Thyroid gland (tissue), 4 donors: Measurements from ENCODE around the gene FTCD. TPM values are rescaled to one million over a fixed set of nuclear protein-coding genes. Genes with fewer than 3 reads are reported as not detected.

Experiments
- DNase-seq, 2 donors: peaks; one replicate each; pipeline ENCODE4 v3.0.0-alpha.2; 2019
- H3K27ac ChIP-seq, 3 donors: fragments of 200-600 bp; sonication (generic); 1 replicate in 2 of 3; 2 replicates in 1 of 3; pipeline ENCODE4 v1.5.1; 2016 to 2019; ENCODE audit warnings: mild to moderate bottlenecking in 1 of 3, moderate library complexity in 1 of 3
- H3K27me3 ChIP-seq: fragments of 200-600 bp; sonication (generic); one replicate; pipeline ENCODE4 v1.5.1; 2019
- H3K36me3 ChIP-seq, 2 donors: fragments of 200-600 bp; sonication (generic); one replicate each; pipeline ENCODE4 v1.5.1; 2016 to 2019
- H3K4me1 ChIP-seq, 2 donors: fragments of 200-600 bp; sonication (generic); one replicate each; pipeline ENCODE4 v1.5.1; 2017 to 2019
- H3K4me3 ChIP-seq, 3 donors: fragments of 200-600 bp; sonication (generic); replicated peaks in 1 of 3; 1 replicate in 2 of 3; 2 replicates in 1 of 3; pipeline ENCODE4 v1.5.1; 2016; ENCODE audit warnings: mild to moderate bottlenecking in 1 of 3
- H3K9me3 ChIP-seq: fragments of 200-600 bp; sonication (generic); one replicate; pipeline ENCODE4 v1.5.1; 2017
- CTCF ChIP-seq, 6 experiments: fragments of 200-600 bp in 3 of 6; fragments of 450-650 bp in 3 of 6; sonication (generic) in 3 of 6; IDR thresholded peaks; one replicate each; pipeline ENCODE4 v1.5.1; 2016 to 2019; ENCODE audit warnings: antibody characterized with exemption in 6 of 6, mild to moderate bottlenecking in 2 of 6, inconsistent platforms in 1 of 6, moderate library complexity in 1 of 6
- POLR2A ChIP-seq, 2 donors: fragments of 450-650 bp; IDR thresholded peaks; one replicate each; pipeline ENCODE4 v1.6.1; 2017; ENCODE audit warnings: antibody characterized with exemption in 2 of 2, mild to moderate bottlenecking in 2 of 2, moderate library complexity in 1 of 2
- WGBS, 2 donors: methylation state at CpG; one replicate each; pipeline ENCODE4 v1.1.5; 2017; 5-methylcytosine and 5-hydroxymethylcytosine counted together
- intact Hi-C: fragments of 100-400 bp; cut with DNase I; formaldehyde crosslinking; loops from one replicate; pipeline ENCODE4 v1.15.1; 2023
- total RNA-seq, 4 donors: library from RNA; depleted of rRNA; stranded (reverse); fragments of >200 nt; gene quantifications; one replicate each; pipeline ENCODE4 v1.2.3, GENCODE V29; 2016

Gene FTCD
- total RNA-seq, 4 donors from 2014 or later = 0.78 to 1.2 (median 0.94) TPM; not detected in 1

GRCh38 chr21:46097336-46098293, 57.8 kb downstream of the FTCD start, which contains the start of gene COL6A2:
Gene COL6A2, plus strand, starts transcription at chr21:46098112.
- Histone ChIP-seq H3K4me1 (peaks cover 0 to 13% of the 10 kb centered on the region in 2 donors), H3K4me3 (peak within 1 kb of the TSS in 2 of 3 donors; percentile 20 to 80), H3K36me3 (no peaks in the 10 kb centered on the region), H3K27ac (peak within 1 kb of the TSS; percentile 64 to 80 (median 80)), H3K27me3 (no peaks in the 10 kb centered on the region), H3K9me3 (no peaks in the 10 kb centered on the region)
- intact Hi-C loops = loop anchor here (2.0 kb wide), 1 partner anchor 125 kb away; no protein-coding TSS in a partner anchor
- WGBS, 2 donors = no CpG with 5 or more reads among the region's 83 CpGs
- no peak for TF ChIP-seq POLR2A (IDR thresholded peaks at IDR 0.05)
- TF ChIP-seq CTCF (IDR thresholded peaks at IDR 0.05) = peak in 1 of 6 experiments; percentile 23
- DNase-seq = peak; percentile 31 to 39

DNA sequence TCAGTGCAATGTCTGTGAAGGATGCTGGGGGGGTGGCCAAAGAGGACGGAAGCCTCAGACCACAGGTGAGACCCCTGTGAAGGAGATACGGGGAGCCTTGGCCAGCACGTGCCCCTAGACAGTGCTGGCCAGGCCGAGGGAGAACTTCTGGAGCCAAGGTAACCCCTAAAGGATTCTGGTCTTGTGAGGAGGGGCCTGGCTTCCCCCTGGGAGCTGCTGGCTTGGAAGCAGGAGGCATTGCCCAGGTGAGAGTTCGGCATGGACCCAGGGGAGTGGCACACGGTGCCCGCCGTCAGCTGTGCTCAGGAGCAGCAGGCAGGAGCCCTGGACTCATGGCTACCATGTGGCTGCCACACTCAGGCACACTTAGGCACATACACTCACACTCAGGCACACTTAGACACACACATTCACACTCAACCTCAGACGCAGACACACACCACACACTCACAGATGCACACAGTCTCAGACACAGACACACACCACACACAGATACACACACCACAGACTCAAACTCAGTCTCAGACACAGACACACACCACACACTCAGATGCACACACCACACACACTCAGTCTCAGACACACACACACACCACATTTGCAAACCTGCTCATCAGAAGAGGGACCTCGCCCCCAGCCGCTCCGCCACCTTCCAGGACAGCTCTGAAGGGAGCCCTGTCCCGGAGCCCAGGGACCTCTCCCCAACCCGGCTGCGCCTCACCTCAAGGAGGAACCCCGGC, 58.6 kb downstream of the FTCD start:
- 86% methylated on average over 5 to 10 of the region's 16 CpGs for WGBS, 2 donors
- TF ChIP-seq POLR2A (IDR thresholded peaks at IDR 0.05) (no peak), CTCF (IDR thresholded peaks at IDR 0.05) (no peak)

GRCh38 chr21:46095814-46096595, 59.4 kb downstream of the FTCD start:
- H3K27ac ChIP-seq = no peak overlapping the region
- no peak for TF ChIP-seq CTCF (IDR thresholded peaks at IDR 0.05)
- TF ChIP-seq POLR2A (IDR thresholded peaks at IDR 0.05) = no peak
- no peaks in the 10 kb centered on the region for H3K36me3 ChIP-seq
- H3K4me3 ChIP-seq = no peak overlapping the region
- H3K9me3 ChIP-seq = no peaks in the 10 kb centered on the region
- H3K27me3 ChIP-seq = no peaks in the 10 kb centered on the region
- 88 to 93% methylated on average over 12 of the region's 12 CpGs for WGBS, 2 donors
- peaks cover 0 to 14% of the 10 kb centered on the region in 2 donors for H3K4me1 ChIP-seq
- intact Hi-C loops = no loop called here
- no peak for DNase-seq

More for the DNA sequence above, 58.6 kb downstream of the FTCD start:
- Histone ChIP-seq H3K27ac (peak overlapping the region in 2 of 3 donors; percentile 80), H3K9me3 (no peaks in the 10 kb centered on the region), H3K4me1 (peaks cover 0 to 14% of the 10 kb centered on the region in 2 donors), H3K27me3 (no peaks in the 10 kb centered on the region), H3K4me3 (peak overlapping the region in 1 of 3 donors; percentile 80), H3K36me3 (no peaks in the 10 kb centered on the region)
- intact Hi-C loops = no loop called here
- DNase-seq = peak in 1 of 2 donors; percentile 0

DNA sequence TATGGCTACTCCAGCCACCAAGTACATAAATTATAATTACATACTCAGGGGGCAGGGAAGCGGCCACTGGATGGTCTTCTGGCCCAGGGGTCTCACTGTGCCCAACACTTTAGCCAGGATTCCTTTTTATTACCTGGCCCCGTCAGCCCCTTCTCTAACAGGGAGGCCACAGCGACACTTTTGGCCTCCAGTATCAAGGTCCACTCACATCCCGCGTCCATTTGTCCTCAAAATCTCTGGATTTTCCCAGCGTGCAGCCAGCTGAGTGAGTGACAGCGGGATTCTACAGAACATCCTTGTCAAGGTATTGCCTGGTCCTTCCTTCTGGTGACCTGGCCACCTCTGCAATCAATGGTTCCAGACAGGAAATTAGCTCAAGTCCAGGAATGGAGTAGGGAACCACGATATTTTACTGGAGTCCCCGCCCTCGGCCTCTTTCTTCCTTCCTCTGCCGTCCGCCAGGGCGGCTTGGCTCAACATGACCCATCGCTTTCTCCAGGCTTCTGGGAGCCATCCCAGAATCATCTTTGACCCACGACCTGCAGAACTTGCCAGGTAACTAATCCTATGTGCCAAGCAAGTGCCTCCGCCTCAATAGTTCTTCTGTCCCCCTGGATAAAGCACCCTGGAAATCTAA, 60.2 kb downstream of the FTCD start:
- intact Hi-C loops = no loop called here
- no peaks in the 10 kb centered on the region for H3K36me3 ChIP-seq
- WGBS, 2 donors = 79 to 82% methylated on average over 16 of the region's 16 CpGs
- no peak overlapping the region for H3K27ac ChIP-seq
- no peaks in the 10 kb centered on the region for H3K27me3 ChIP-seq
- H3K9me3 ChIP-seq = no peaks in the 10 kb centered on the region
- H3K4me1 ChIP-seq = peaks cover 0 to 14% of the 10 kb centered on the region in 2 donors
- no peak for DNase-seq
- TF ChIP-seq CTCF (IDR thresholded peaks at IDR 0.05) = no peak
- TF ChIP-seq POLR2A (IDR thresholded peaks at IDR 0.05) = no peak
- no peak overlapping the region for H3K4me3 ChIP-seq
